Measurements from ENCODE around the gene USE1.

Gene USE1

GRCh38 chr19:17235971-17236777 lies 21.0 kb downstream of the USE1 start:
- no peak for DNase-seq

- DNase-seq = no peak
Measured at GRCh38 chr19:17236811-17237543, 21.8 kb downstream of the USE1 start.

DNA sequence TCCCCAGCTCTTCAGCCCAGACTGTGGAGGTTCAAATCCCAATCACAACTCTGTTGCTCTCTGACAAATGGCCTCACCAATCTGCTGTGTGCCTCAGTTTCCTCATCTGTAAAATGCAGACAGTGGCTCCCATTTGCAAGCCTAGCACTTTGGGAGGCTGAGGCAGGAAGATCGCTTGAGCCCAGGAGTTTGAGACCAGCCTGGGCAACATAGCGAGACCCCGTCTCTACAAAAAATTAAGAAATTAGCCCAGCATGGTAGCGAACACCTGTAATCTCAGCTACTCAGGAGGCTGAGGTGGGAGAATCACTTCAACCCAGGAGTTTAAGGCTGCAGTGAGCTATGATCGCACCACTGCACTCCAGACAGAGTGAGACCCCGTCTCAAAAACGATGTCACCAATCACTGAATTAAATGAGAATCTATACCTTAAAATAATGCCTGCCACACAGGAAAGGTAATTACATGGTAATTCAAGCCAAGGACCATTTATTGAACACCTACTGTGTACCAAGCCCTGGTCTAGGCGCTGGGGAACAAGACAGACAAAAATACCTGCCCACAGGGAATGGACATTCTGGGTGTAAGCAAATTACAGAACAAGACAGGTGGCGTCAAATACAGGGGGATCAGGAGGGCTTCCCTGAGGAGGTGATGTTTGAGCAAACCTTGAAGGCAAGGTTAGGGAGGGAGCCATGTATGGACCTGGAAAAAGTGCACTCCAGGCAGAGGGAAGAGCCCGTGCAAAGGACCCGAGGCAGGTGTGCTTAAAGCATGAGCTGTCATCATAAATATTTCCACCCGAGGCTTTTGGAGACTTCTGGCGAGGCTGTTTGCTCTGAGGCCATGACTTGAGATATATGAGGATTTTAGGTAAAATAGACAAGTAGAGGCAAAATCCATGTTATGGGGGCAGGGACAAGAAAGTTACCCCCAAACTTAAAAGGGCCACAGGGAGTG lies 22.9 kb downstream of the USE1 start:
- no peak for DNase-seq

GRCh38 chr19:17240062-17240752 lies 25.1 kb downstream of the USE1 start:
- DNase-seq = no peak

DNA sequence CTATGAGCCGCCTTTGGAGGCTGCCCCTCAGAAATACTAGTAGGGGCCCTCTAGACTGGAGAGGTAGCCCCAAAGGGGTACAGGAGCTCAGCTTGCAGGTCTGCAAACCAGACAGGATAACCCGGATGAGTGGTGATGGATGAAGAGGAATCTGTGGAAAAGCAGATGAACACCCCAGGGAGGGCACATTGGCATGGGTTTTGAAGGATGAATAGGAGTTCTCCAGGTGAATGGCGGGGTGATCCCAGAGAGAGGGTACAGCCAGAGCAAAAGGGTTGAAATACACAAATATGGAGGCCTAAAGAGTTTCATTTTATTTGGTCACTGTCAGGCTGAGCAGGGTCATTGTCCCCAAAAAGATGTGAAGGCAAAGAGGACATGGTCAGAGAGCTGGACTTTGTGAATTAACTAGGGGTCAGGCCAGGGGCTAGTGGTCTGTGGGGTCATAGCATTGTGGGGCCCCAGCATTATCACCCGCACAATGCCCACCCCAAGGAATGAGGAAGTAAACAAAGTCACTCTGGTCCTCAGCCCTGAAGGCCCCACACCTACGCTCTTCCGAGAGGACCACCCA lies 25.8 kb downstream of the USE1 start:
- no peak for DNase-seq

GRCh38 chr19:17242431-17243208 lies 27.5 kb downstream of the USE1 start:
- no peak for DNase-seq

DNA sequence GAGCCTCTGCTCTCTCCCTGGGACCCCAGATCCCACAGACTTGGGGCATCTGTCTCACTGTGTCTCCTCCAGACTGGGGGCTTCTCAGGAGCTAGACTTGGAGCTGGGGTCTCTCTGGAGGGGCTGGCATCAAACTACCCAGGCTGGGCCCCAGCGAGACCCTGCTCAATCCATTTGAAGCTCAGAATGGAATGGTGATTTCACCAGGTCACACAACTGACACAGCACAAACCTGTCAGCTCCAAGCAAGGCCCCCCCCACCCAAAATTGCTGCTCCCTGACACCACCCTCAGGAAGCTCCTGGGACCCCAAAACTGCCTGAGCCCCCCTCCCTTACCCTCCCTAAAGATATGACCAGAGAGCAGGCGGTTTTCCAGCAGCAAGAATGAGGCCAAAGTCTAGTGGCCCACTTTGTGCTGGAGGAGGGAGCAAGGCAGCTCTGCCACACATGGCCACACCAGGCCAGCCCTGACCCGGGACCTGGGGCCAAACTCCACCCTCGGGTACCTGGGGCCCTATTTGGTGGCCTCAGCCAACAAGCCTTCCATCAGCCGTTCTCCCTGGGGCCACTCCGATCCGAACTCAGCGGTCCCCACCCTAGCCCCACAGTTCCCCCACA lies 28.2 kb downstream of the USE1 start:
- DNase-seq = no peak

DNA sequence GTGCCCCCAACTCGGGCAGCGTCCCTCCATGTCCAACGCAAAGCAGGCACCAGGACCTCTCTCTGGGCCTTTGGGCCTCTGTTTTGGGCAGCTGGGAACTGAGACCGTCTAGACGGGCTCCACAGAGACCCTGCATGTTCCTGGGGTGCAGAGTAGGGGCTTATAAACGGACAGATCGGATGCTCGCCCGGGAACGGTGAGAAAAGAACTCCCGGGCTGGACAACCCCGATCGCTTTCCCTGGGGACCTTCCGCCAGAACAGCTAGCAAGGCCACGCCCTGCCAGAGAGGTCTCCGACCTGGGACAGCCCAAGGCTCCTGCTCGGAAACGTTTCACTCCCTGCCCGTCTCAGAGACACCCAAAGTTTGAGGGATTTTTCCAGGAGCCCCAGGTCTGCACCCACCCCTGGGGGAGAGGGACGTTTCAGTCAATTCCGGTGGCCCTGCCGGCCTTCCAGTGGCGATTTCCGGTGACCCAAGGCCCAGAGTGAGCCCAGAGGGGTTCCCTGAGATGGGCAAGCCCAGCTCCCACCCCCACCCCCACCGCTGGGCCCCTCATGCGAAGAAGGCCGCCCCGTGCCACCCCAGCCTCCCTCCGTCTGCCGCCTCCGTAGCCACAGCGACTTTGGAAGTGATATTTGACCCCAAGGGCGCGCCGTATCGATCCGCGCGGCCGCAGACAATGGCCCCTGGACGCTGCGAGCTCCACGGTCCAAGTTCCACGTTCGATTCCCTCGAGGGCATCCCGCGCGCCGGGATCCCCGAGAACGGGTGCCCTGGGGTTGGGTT lies 28.9 kb downstream of the USE1 start:
- no peak for DNase-seq

DNA sequence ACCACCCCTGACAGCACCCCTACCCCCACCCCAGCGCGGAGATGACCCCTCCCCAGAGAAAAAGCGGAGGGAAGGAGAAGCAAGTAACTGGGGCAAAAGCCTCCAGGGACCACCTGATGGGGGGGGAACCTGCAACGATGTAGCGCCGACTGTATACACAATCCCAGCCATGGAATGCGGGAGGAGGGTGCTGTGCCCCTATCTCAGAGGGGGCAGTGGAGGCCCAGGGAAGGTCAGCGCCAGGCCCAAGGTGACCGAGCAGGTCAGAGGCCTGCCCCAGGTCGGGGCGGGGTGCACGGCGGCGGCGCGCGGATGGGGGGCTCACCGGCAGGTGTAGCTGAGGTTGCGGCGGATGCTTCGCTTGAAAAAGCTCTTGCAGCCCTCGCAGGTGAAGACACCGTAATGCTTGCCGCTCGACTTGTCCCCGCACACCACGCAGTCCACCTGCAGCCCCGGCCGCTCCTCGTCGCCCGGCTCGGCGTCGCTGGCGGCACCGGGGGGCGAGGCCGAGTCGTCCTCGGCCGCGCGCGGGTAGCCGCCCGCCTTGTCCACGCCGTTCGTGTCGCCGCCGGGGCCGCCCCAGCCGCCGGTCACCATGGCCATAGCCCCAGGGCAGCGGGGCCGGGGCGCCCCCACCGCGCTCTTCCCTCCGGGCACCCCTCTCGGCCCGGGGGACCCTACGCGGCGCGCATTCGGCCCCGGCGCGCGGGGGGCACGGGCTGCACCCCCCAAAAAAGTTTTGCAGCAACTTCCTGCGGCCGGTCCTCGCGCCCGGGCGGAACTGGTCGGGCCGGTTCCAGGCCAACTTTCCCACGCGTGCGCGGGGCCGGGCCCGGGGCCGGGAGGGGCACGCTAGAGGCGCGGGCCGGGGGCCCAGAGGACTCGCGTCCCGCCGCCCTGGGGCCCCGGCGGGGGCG lies 29.7 kb downstream of the USE1 start:
- DNase-seq = no peak

DNA sequence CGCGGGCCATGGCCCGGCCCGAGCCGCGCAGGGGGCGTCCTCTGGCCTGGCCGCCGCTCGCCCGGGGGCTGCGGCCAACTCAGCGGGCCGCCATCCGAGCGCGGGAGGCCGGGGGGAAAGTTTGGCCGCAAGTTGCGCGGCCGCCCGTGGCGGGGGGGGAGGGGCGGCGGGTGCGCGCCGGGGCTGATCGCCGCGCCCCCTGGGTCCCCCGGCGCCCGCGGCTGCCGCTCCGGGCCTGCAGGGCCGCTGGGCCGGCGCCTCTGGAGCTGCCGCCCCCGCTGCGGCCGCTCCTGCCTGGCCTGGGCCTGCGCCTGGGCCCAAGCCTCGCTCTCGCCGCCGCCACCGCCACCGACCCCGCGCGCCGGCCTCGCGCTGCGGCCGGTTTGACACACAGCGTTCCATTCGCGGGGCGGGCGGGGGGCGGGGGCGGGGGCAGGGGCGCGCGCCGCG lies 30.4 kb downstream of the USE1 start, which contains the start of gene NR2F6:
Gene NR2F6, minus strand, starts transcription at position 385 of the 450 bp plus-strand sequence. CDS start 699 bp downstream, outside the sequence.
- DNase-seq = no peak

DNA sequence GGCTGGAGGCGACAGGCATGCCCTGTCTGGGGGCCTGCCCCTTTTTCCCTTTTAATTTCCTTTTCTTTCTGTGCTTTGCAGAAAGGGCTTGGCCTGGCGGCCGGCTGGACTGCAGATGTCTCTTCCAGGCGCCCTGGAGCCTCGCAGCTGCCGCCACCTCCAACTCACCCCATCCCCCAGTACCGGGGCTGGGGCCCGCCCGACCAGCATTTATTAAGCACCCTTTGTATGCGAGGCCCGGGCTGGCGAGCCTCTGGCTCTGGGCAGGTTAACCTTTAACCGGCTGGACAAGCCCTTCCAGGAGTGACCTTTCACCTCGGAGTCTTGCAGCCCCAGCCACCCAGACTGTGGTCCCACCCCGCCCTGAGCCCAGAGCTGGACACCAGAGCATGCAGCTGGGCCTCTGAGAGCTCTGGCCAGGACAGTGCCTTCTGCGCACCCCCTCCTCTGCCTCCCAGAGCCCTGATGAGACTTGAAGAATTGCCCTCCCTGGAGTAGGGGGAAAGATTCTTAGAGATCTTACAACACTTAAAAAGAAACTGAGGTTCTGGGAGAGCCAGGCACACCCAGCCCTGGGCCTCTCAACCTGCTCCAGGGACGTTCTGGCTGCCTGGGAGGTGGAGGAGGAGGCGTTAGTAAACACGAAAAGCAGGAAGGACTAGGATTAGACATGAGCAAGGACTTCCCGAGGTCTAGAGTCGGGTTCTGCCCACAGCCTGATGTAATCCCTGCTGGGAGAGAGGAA lies 31.7 kb downstream of the USE1 start:
- DNase-seq = no peak

DNA sequence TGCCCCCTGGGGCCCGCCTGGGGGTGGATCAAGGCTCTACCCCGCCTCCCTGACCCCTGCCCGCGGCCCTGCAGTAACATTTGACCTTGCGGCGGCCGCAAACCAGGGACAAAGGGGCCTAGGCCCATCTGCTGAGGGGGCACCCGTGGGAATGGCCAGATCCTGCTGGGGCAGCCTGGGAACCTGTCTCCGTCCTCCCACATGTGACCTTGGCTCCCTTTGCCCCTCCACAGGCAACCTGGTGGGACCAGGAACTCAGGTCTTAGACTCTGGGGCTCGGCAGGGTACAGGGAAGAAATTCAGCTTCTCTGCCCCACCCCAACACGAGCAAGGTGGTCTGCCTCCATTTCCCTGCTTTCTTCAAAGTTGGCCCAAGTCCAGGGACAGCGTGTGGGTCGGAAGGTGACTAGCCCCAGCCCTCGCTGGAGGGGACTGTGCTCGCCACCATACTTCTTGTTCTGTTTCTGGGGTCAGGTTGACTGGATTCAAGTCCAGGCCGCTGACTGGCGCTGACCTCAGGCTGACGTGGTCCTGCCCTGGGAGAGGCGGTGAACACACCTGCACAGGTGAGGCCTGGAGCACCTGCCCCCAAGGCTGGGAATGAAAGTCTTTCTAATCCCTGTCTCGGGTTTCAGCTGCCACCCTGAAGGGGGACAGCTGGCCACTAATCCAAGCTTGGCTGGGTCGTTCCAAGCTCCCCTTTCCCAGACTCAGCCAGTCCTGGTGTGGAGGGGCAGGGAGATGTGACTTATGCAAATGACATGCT lies 33.0 kb downstream of the USE1 start:
- DNase-seq = no peak

- no peak for DNase-seq
Measured at GRCh38 chr19:17249887-17250548, 34.9 kb downstream of the USE1 start.

GRCh38 chr19:17254636-17255035 lies 39.5 kb downstream of the USE1 start:
- DNase-seq = no peak

GRCh38 chr19:17255150-17255621 lies 40.0 kb downstream of the USE1 start:
- no peak for DNase-seq

DNA sequence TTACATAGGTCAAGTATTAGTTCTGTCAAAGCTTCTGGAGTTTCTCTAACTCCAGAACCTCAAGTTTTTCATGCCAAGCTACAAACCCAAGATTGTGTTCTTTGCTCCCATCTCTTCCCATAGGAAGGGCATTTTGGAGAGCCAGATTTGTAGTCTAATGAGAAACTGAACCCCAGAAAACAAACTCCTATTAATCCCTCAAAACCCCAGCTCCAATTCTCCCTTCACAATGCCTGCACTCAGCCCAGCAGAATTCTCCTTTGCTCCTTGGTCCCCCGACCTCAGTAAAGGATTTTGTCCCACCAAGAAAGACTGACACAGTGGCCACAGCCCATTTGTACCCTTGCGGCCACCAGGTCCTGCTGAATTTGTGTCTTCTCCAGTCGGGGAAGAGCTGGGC lies 41.0 kb downstream of the USE1 start:
- DNase-seq = no peak
